ENCODE measurements around the gene WDR47.
"Not testable (repeated sequence)": the region's sequence is repeated elsewhere in the genome, so short reads cannot be mapped to it uniquely, and the experiment has no call there.

Gene WDR47

DNA sequence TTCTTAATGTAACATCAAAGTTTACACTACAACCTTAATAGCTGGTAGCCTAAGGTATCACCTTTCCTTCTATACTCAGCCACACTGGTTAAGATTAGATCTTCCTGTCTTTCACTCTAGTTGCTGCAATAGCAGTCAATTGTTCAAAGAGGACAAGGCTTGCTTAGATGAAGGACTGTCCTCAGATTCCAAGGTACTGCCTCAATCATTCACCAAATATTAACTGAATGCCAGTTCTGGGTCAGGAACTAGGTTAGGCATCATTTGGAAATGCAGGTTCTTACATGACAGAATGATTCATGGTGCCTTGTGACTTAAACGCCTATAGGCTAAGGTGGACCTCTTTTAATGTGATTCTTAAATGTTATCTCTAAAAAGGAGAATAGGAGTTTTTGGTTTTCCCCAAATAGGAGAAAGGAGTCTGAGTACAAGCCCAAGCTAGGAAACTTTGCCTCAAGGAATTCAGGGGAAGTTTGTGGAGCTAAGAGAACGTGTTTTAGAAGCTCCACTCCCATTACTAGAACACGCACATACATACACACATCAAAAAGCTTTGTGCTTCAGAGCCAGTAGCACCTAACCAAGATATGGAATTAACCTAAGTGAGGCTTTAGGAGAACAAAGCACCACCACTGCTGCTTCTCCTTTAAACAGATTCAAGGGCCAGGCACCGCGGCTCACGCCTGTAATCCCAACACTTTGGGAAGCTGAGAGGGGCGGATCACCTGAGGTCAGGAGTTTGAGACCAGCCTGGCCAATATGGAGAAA is 8.5 kb upstream of the WDR47 start:
- DNase-seq, result no peak

DNA sequence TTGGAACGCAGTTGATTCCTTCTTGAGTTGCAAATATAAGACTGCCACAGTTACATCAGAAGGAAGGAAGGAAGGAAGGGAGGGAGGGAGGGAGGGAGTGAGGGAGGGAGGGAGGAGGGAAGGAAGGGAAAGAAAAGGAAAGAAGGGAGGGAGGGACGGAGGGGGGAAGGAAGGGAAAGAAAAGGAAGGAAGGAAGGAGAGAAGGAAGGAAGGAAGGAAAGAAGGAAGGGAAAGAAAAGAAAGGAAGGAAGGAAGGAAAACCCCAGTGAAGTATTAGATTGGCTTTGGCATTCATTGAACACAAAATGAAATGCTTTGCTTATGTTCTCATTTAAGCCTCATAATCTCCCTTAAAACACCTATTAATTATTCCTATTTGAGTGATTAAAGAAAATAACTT is 6.4 kb upstream of the WDR47 start:
- no peak for DNase-seq

DNA sequence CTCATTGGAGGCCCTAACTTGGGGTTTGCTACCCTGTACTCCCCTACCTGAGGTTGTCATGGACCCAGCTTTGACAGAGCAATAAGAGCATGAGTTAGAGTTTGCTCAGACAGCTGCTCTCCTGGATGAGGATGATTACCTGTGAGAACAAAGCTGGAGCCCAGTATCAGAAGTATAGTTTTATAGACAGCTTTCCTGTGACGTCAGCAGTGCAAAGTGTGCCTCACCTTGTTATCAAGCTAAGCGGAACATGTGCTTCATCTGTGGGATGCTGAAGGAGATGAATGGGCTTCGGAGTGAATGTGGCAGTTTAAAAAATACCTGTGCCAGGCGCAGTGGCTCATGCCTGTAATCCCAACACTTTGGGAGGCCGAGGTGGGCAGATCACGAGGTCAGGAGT is 5.4 kb upstream of the WDR47 start:
- no peak for DNase-seq

DNA sequence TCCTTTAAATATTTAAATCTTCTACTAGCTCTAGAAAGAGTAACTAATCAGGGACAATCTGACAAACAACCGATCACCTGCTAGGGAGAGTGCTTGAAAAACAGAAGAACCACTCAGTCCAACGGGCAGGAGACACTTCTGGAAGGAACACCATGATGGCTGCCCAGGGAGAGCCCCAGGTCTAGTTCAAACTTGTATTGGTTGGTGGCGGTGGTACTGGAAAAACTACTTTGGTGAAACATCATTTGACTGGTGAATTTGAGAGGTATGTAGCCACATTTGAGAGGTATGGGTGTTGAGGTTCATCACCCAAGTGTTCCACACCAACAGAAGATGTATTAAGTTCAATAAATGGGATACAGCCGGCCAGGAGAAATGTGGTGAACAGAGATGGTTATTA is 4.8 kb upstream of the WDR47 start:
- no peak for DNase-seq

DNA sequence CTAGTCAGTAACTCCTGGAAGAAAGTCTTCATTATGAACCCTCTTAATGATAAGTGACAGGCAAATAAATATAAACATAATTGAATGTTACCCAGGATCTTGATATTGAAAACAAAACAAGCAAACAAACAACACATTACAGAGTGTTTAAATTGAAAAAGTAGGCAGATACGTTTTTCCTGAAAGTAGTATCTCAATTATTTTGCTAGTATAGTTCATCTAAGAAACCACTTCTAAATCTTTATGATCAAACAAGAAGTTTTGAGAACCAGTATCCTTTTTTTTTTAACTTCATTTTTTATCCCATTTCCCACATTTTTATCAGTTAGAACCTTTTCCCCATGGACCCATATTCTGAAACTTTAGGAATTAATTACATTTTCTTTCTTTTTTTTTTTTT is 3.7 kb upstream of the WDR47 start:
- DNase-seq, result no peak

DNA sequence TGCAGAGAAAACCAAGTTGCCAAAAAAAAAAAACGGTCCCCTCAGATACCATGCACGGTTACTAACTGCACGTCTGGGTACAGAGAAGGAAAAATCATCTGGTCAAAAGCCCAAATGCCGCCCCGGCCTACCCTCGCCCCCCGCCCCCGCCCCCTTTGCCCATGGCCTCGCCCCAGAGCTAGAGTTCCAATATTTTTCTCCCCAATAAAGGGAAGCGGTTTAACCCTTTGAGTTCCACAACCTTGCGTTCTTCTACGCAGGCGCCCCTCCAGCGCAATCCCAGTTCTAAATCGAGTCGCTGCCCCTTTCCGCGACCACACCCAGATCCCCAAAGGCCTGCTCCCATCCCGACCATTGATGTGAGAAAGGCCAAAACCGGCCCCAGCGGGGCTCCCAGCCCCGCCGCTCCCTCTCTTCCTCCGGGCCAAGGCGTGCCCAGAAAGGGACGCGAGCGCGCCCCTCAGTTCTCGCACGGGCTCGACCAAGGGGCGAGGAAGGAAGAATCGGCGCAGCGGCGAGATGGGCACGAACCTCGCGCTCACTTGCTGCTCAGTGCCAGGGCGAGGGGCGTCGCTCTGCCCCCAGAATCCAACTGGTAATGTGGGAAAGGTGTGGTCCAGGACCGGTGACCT is 797 bp downstream of the WDR47 start:
- peak; percentile 38 for DNase-seq

DNA sequence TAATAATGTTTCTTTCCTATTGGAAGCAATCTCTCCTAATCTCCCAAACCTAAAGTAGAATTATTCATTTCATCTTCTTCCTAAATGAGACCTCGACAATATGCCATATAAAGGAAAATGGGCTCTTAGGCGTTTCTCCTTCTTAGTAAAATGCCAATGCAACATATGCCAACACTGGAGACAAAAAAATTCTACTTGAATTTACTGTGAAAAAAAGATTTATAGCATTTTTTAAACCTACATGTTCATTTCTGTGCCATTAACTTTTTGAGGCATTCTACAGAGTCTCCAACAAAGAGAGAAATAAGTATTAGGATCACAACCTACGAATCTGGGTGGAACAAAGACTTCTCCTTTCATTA is 1.3 kb downstream of the WDR47 start:
- no peak for DNase-seq

DNA sequence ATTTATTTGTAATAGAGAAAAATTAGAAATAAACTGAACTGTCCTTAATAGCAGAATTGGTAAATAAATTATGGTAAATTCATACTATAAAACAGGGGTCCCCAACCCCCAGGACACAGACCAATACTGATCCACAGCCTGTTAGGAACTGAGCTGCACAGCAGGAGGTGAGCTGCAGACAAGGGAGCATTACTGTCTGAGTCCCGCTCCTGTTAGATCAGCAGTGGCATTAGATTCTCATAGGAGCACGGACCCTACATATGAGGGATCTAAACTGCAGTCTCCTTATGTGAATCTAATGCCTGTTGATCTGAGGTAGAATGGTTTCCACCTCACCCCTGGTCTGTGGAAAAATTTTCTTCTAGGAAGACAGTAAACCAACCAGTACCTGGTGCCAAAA is 7.5 kb downstream of the WDR47 start:
- DNase-seq, result no peak

DNA sequence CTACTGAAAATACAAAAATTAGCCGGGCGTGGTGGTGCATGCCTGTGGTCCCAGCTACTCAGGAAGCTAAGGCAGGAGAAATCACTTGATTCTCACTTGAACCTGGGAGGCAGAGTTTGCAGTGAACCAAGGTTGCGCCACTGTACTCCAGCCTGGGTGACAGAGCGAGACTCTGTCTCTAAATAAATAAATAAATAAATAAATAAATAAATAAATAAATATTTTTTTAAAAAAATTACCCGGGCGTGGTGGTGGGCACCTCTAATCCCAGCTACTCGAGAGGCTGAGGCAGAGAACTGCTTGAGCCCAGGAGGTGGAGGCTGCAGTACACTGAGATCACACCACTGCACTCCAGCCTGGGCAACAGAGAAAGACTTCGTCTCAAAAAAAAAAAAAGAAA is 12.4 kb downstream of the WDR47 start:
- DNase-seq, result not testable (repeated sequence)

DNA sequence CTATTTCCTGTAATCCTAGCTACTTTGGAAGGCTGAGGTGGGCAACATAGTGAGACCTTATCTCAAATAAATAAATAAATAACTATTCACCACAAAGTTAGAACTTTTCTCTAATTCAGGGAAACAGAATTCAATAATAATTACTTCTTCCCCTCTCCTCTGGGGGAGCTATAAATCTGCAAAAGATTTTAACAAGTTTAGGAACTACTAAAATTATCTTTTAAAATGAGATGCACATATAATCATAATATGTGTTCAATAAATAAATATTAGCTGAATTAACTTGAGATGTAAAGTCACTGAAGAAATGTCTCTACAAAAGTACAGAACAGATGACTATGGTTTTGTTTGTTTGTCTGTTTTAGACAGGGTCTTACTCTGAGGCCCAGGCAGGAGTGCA is 14.1 kb downstream of the WDR47 start:
- DNase-seq, result no peak

DNA sequence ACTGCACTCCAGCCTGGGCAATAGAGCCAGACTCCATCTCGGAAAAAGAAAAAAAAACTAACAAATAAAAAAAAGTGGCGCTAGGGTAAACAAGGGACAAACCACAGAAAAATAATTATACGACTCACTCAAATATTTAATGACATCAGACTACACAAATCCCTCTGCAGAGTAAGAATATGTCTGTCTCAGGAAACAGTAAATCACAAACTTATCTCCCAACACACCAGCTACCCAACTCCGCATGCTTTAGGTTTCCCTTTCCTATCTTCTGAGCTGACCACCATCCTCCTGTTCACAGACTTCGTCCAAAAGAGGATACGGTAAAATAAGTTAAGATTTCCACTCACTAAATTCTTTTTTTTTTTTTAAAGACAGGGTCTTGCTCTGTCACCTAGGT is 16.2 kb downstream of the WDR47 start:
- no peak for DNase-seq

DNA sequence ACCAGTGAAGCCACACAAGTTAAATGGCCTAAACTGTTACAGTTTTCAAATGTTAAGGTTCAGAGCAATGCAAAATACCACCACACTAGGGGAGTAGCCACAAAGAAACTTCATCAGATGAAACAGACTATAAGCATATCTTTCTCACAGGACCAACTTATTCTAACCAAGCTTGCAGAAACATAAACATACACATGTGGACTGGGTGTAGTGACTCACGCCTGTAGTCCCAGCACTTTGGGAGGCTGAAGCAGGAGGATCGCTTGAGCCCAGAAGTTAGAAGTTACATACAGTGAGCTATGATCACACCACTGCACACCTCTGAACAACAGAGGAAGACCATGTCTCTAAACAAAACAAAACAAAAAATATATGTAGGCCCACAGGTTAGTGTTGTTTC is 17.3 kb downstream of the WDR47 start:
- no peak for DNase-seq

DNA sequence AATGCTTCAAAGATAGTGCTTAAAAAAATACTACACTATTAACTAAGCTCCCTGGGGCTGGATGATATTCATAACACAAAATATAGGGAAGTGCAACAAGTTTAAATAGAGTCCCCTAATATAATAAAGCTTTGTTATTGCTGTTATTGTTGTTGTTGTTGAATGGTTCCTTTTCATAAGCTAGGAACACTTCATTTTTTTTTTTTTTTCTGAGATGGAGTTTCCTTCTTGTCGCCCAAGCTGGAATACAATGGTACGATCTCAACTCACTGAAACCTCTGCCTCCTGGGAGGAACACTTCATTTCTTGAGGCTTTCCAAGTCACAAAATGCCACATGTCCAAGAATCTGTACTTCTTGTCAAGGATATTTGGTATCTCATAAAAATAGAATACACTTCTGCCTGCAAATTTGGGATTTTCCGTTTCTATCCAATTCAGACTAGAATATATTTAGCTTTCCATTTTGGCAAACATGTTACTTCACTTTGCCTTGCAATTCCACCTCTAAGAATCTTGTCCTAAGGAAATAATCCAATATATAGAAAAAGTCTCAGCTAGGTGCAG is 21.1 kb downstream of the WDR47 start:
- no peak for DNase-seq

DNA sequence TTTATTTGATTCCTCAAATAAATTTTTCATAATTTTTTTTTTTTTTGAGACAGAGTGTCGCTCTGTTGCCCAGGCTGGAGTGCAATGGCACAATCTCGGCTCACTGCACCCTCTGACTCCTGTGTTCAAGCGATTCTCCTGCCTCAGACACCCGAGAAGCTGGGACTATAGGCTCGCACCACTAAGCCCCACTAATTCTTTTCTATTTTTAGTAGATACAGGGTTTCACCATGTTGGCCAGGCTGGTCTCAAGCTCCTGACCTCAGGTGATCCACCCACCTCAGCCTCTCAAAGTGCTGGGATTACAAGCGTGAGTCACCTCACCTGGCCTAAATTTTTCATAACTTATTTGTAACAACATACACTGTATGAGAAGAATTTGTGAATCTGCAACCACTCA is 24.2 kb downstream of the WDR47 start:
- DNase-seq, result not testable (repeated sequence)

DNA sequence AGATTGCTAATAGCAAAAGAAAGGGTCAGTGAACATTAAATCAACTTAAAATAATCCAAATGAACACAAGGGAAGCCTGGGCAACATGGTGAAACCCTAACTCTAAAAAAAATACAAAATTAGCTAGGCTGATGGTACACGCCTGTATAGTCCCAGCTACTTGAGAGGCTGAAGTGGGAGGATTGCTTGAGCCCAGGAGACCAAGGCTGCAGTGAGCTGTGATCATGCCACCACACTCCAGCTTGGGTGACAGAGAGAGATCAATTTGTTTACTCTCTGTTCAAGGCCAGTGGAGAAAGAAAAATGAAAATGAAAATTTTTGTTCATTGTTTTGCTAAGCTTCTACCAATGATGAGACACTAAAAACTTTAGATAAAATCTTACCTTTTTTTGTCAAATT is 24.8 kb downstream of the WDR47 start:
- no peak for DNase-seq

DNA sequence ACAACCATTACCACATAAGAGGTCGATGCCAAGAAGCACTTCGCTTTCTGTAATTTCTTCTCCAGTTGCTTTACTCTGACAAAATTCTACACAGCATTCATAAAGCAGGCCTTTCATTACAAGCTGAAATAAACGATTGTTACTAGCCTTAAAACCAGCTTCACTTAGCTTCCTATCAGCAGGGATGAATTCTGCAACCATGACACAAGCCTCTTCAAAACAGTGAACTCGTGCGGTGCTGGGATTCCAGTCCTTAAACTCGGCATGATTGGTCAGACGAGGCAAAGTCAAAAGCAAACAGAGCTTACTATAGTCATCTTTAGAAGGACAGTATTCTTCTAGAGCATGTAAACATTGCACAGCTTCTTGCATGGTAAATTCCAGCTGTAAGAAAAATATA is 30.6 kb downstream of the WDR47 start:
- DNase-seq, result no peak

DNA sequence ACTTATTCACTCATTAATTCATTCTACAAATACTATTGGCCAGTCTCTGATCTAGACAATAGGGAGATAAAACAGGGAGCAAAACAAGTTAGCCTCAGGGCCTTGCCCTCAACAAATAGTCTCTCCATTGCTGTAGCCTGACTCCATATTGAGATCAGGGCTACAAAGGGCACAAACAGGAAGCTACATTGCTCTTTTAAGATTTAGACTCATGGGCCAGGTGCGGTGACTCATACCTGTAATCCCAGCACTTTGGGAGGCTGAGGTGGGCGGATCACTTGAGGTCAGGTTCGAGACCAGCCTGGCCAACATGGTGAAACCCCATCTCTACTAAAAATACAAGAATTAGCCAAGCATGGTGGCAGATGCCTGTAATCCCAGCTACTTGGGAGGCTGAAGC is 45.3 kb downstream of the WDR47 start:
- not testable (repeated sequence) for DNase-seq

DNA sequence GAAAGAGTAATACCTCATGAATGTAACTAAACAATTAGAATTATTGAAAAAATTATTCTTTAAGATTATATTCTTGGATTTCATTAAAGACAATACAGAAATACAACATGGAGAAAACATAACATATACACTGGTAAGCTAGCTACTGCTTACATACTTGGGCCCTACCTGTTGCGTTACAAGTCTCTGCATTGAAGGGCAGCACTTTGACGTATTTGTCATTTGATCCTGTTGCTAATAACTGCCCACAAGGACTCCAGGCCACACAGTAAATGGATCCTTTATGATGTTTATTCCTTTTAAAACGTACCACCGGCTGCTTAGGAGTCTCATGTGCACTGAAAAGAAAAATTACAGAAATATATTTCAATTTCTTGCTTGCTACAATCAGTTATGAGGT is 58.8 kb downstream of the WDR47 start:
- no peak for DNase-seq

DNA sequence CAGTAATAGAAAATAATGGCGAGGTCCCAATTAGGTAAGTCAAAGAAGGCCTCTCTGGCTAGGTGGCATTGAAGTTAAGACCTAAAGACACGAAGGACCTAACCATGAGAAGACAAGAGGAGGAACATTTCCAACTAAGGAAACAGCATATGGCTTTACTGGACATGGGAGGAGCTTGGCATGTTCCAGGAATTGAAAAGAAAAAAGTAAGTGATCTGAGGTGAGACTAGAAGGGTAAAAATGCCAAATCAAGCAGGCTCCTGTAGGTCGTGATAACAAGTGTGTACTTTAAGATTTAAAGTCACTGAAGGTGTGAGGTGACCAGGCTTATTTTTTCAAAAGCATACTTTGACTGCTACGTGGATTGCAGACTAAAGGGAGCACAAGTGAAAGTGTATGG is 65.2 kb downstream of the WDR47 start:
- DNase-seq, result no peak

DNA sequence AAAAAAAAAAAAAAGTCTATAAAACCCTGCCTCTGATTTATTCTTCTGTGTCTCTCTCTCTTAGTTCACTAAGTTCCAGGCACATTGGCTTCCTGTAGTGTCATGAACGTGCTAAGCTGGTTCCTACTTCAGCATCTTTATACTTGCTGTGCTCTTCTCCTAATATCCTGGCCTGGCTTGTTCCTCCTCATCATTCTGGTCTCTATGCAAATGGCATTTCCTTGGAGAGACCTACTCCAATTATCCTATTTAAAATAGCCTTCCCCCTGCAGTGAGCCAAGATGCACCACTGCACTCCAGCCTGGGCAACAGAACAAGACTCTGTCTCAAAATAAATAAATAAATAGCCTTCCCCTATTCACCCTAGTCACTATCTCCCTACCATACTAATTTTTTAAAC is 69.0 kb downstream of the WDR47 start:
- no peak for DNase-seq

DNA sequence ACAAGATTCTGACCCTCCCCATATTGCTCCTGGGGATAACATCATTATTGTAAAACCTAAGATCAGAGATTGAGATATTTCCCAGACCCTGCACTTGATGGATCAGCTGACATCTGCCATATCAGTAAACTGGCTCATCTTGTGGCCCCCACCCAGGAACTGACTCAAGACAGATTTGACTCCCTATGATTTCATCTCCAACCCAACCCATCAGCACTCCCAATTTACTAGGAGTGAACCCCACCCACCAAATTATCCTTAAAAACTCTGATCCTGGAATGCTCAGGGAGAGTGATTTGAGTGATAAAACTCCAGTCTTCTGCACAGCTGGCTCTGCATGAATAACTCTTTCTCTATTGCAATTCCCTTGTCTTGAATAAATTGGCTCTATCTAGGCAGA is 72.6 kb downstream of the WDR47 start:
- no peak for DNase-seq

DNA sequence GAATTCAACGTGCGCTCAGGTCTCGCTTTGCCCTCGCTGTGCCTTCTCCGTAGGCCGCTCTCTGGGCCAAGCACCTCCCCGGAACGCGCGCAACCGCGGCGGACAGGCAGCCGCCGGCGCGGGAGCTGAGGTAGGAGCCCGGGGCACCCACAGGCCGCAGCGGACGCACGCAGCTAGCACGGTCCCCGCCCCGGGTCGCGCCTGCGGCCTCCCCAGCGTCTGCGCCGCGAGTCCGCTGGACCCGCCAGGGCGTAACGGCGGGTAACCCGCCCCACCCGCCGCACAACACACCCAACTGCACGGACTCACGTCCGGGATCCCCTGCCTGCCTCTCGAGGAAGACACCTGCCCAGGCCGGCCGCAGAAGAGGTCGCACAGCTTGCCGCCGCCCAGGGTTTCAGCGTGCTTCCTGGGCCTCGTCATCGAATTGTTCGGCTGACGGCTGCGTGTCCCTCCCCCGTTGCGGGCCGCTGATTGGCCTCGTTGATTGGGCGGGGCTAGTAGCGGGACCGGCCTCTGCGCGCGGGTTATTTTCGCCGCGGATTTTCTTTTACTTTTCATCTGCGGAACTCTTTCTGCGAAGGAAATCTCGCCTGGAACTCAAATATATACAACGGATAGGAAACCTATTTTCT is 78.7 kb downstream of the WDR47 start, which contains the start of gene CLCC1:
Gene CLCC1 (minus strand): TSS at position 433 of the 635 bp plus-strand sequence. CDS start 13,047 bp downstream, outside the sequence.
- peak; percentile 92 for DNase-seq

DNA sequence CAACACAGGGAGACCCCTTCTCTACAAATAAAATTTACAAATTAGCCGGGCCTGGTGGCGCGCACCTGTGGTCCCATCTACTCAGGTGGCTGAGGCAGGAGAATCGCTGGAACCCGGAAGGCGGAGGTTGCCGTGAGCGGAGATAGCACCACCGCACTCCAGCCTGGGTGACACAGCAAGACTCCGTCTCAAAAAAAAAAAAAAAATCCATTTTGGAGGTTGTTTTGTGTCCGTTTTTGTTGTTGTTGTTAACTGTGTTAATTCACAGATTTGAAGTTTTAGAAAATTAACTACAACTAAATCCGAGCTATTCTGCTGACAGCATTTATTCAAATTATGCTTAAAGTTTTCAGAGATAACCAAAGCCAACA is 79.2 kb downstream of the WDR47 start:
- peak; percentile 49 for DNase-seq

Measured in RPMI8226 (cell line).